HCT116 (cell line): ENCODE measurements around the gene CDH13. TPM values are rescaled to one million over a fixed set of nuclear protein-coding genes. Genes with fewer than 3 reads are reported as not detected.

Experiments used
- ATAC-seq: fragments of 200-7000 bp; cut with Tn5 transposase; 2 replicates; pipeline ENCODE4 v1.9.1; 2020; ENCODE audit warnings: mild to moderate bottlenecking, moderate library complexity
- BruUV-seq: library from RNA; stranded (reverse); fragments of 400-500 nt; replicated peaks from 2 replicates; lab custom pipeline; 2021; lab: Mats Ljungman, UMichigan
- CTCF ChIA-PET: fragments of 300-600 bp; sonication (Branson Sonifier 250); formaldehyde crosslinking; loops from one replicate; lab custom pipeline; 2021; ENCODE audit warnings: antibody characterized with exemption; lab: Charles Lee
- POLR2A ChIA-PET: fragments of 300-600, 350-600 bp; sonication (Branson Sonifier 250); formaldehyde crosslinking; loops from one replicate; lab custom pipeline; 2021; ENCODE audit warnings: antibody characterized with exemption; lab: Charles Lee
- RAD21 ChIA-PET, 2 experiments: fragments of 300-600 bp; sonication (Branson Sonifier 250); formaldehyde crosslinking; loops; one replicate each; lab custom pipeline; 2023; ENCODE audit warnings: low total read pairs in 2 of 2; ENCODE audit not compliant: uncharacterized antibody in 2 of 2, unreplicated experiment in 2 of 2, low non-redundant PET in 1 of 2; lab: Charles Lee
- DNase-seq: peaks from one replicate; pipeline ENCODE4 v3.0.0-alpha.2; 2010; ENCODE audit warnings: low read depth, low spot score
- H2AFZ ChIP-seq: fragments of 200-600 bp; shearing (Covaris generic), sonication (generic); 2 replicates; pipeline ENCODE4 v1.6.1; 2017; ENCODE audit warnings: low read depth, mixed run types, mixed read lengths, antibody characterized with exemption, low read length; ENCODE audit not compliant: poor library complexity, severe bottlenecking
- H3K27ac ChIP-seq: 2 replicates; pipeline ENCODE4 v1.5.1; 2012; ENCODE audit warnings: low read depth, low read length
- H3K27me3 ChIP-seq: fragments of 200-600 bp; sonication (generic); 2 replicates; pipeline ENCODE4 v1.6.1; 2016; ENCODE audit warnings: mixed run types, low read length, mixed read lengths; ENCODE audit not compliant: insufficient read depth
- H3K36me3 ChIP-seq, 2 experiments: fragments of 200-500 bp in 1 of 2; fragments of 200-600 bp in 1 of 2; sonication (Bioruptor generic) in 1 of 2; sonication (generic) in 1 of 2; 2 replicates each; pipeline versions ENCODE4 v1.5.1 to v1.6.1; 2014 to 2016; ENCODE audit warnings: low read length in 2 of 2, inconsistent platforms in 1 of 2, mixed read lengths in 1 of 2, mixed run types in 1 of 2; ENCODE audit not compliant: insufficient read depth in 2 of 2, control insufficient read depth in 1 of 2
- H3K4me1 ChIP-seq, 2 experiments: fragments of 200-600 bp in 1 of 2; sonication (generic) in 1 of 2; 2 replicates each; pipeline versions ENCODE4 v1.5.1 to v1.6.1; 2012 to 2017; ENCODE audit warnings: low read length in 2 of 2, inconsistent platforms in 1 of 2, mild to moderate bottlenecking in 1 of 2, mixed read lengths in 1 of 2, mixed run types in 1 of 2, moderate library complexity in 1 of 2; ENCODE audit not compliant: insufficient read depth in 2 of 2, control insufficient read depth in 1 of 2
- H3K4me2 ChIP-seq: fragments of 200-600 bp; sonication (generic); 2 replicates; pipeline ENCODE4 v1.6.1; 2017; ENCODE audit warnings: mixed run types, low read length, mixed read lengths
- H3K4me3 ChIP-seq, 2 experiments: fragments of 200-600 bp in 1 of 2; sonication (generic) in 1 of 2; replicated peaks in 1 of 2; 2 replicates each; pipeline ENCODE4 v1.5.1; 2011 to 2016; ENCODE audit warnings: low read length in 2 of 2, control low read depth in 1 of 2, low read depth in 1 of 2, mild to moderate bottlenecking in 1 of 2, mixed read lengths in 1 of 2, mixed run types in 1 of 2
- H3K79me2 ChIP-seq: fragments of 200-600 bp; sonication (generic); 2 replicates; pipeline ENCODE4 v1.6.1; 2017; ENCODE audit warnings: mild to moderate bottlenecking, mixed run types, low read length, moderate library complexity, mixed read lengths; ENCODE audit not compliant: insufficient read depth
- H3K9ac ChIP-seq: fragments of 200-600 bp; sonication (generic); 2 replicates; pipeline ENCODE4 v1.6.1; 2016; ENCODE audit warnings: low read length, mixed read lengths
- H3K9me2 ChIP-seq: fragments of 200-600 bp; sonication (generic), shearing (Covaris generic); 2 replicates; pipeline ENCODE4 v1.6.1; 2017; ENCODE audit warnings: mixed run types, mild to moderate bottlenecking, moderate library complexity; ENCODE audit not compliant: insufficient read depth
- H3K9me3 ChIP-seq, 2 experiments: fragments of 200-500 bp in 1 of 2; fragments of 200-600 bp in 1 of 2; sonication (Bioruptor generic) in 1 of 2; sonication (generic) in 1 of 2; 2 replicates each; pipeline ENCODE4 v1.6.1; 2014 to 2017; ENCODE audit warnings: low read length in 2 of 2, mixed read lengths in 2 of 2, inconsistent platforms in 1 of 2, low read depth in 1 of 2, mild to moderate bottlenecking in 1 of 2, mixed run types in 1 of 2, moderate library complexity in 1 of 2; ENCODE audit not compliant: control insufficient read depth in 1 of 2, insufficient read depth in 1 of 2
- H4K20me1 ChIP-seq: fragments of 200-600 bp; sonication (generic), shearing (Covaris generic); 2 replicates; pipeline ENCODE4 v1.6.1; 2017; ENCODE audit warnings: mixed run types, mild to moderate bottlenecking, moderate library complexity; ENCODE audit not compliant: insufficient read depth
- CEBPB ChIP-seq: IDR thresholded peaks from 2 replicates; pipeline ENCODE4 v1.6.1; 2012; ENCODE audit warnings: low read depth
- EGR1 ChIP-seq: IDR thresholded peaks from 2 replicates; pipeline ENCODE4 v1.6.1; 2012; ENCODE audit warnings: low read depth
- ELF1 ChIP-seq: IDR thresholded peaks from 2 replicates; pipeline ENCODE4 v1.6.1; 2012; ENCODE audit warnings: low read depth, borderline replicate concordance
- EZH2phosphoT487 ChIP-seq: fragments of 200-600 bp; IDR thresholded peaks from 2 replicates; pipeline ENCODE4 v1.6.1; 2018; ENCODE audit warnings: antibody characterized with exemption, borderline replicate concordance
- FOSL1 ChIP-seq: IDR thresholded peaks from 2 replicates; pipeline ENCODE4 v1.6.1; 2012; ENCODE audit warnings: low read depth
- MAX ChIP-seq: IDR thresholded peaks from 2 replicates; pipeline ENCODE4 v1.6.1; 2012
- POLR2A ChIP-seq: IDR thresholded peaks from 2 replicates; pipeline ENCODE4 v1.7.0; 2011; ENCODE audit warnings: borderline replicate concordance; ENCODE audit not compliant: insufficient read depth, insufficient read length; ENCODE audit errors: extremely low read depth
- POLR2AphosphoS5 ChIP-seq: IDR thresholded peaks from 2 replicates; pipeline ENCODE4 v1.6.1; 2011; ENCODE audit warnings: mild to moderate bottlenecking, low read depth, low read length, moderate library complexity
- RAD21 ChIP-seq: IDR thresholded peaks from 2 replicates; pipeline ENCODE4 v1.6.1; 2012; ENCODE audit warnings: low read depth, mild to moderate bottlenecking
- REST ChIP-seq: IDR thresholded peaks from 2 replicates; pipeline ENCODE4 v1.6.1; 2012; ENCODE audit warnings: low read depth
- SIN3A ChIP-seq: IDR thresholded peaks from 2 replicates; pipeline ENCODE4 v1.6.1; 2012; ENCODE audit warnings: low read depth
- SRF ChIP-seq: IDR thresholded peaks from 2 replicates; pipeline ENCODE4 v1.6.1; 2012; ENCODE audit warnings: low read depth
- TCF7L2 ChIP-seq: IDR thresholded peaks from 2 replicates; pipeline ENCODE4 v1.7.0; 2011; ENCODE audit warnings: borderline replicate concordance, inconsistent platforms; ENCODE audit not compliant: insufficient read depth, insufficient read length; ENCODE audit errors: extremely low read depth
- YY1 ChIP-seq: IDR thresholded peaks from 2 replicates; pipeline ENCODE4 v1.6.1; 2011; ENCODE audit warnings: low read length, low read depth, moderate library complexity, mild to moderate bottlenecking; ENCODE audit not compliant: insufficient replicate concordance; ENCODE audit errors: extremely low read depth
- ZBTB33 ChIP-seq: IDR thresholded peaks from 2 replicates; pipeline ENCODE4 v1.6.1; 2011; ENCODE audit warnings: mild to moderate bottlenecking, low read length, moderate library complexity; ENCODE audit not compliant: insufficient replicate concordance; ENCODE audit errors: extremely low read depth
- ZFX ChIP-seq: fragments of 450-650 bp; IDR thresholded peaks from 2 replicates; pipeline ENCODE4 v1.6.1; 2017
- ZNF274 ChIP-seq: fragments of 200-500 bp; sonication (Bioruptor generic); IDR thresholded peaks from 2 replicates; pipeline ENCODE4 v1.6.1; 2014; ENCODE audit warnings: mild to moderate bottlenecking, low read depth, low read length, inconsistent platforms
- intact Hi-C: fragments of 100-400 bp; cut with micrococcal nuclease; formaldehyde crosslinking; loops from 2 replicates; pipeline ENCODE4 v1.10.0; 2022
- total RNA-seq: library from RNA; stranded (reverse); gene quantifications from one replicate; pipeline ENCODE4 v1.2.1, GENCODE V29; 2021; ENCODE audit not compliant: unreplicated experiment
- TF ChIP-seq, protein P1 (sequence below): IDR thresholded peaks from 2 replicates; pipeline ENCODE4 v1.6.1; 2012

CDH13 gene
- total RNA-seq, 1 experiment from 2014 or later, result not detected

DNA sequence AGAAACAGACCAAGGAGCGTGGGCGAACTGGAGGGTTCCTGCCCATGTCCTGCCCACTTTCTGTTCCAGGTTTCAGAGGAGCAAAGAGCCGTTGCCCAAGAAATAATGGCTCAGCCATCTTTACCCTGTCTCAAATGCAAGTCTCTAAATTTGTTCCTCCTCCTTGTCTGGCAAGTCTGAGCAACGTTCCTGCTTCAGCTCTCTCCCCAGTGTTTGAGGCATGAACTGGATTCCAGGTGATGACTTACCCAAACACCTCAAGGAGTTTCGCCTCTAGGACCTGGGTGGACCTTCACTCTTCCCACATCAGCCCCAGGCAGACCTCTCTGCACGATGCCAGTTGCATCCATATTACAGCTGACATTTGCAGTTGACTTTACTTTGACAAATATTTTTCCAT is 659.2 kb downstream of the CDH13 start:
- Histone ChIP-seq H3K9me3 (peaks cover 8 to 12% of the 10 kb centered on the region in 2 experiments; a peak in 1 of 4 replicates), H4K20me1 (no peaks in the 10 kb centered on the region), H2AFZ (no peak overlapping the region), H3K9ac (no peak overlapping the region), H3K4me3 (no peak overlapping the region), H3K4me2 (no peak overlapping the region), H3K36me3 (no peaks in the 10 kb centered on the region), H3K4me1 (no peaks in the 10 kb centered on the region; a peak in 1 of 4 replicates), H3K27ac (no peak overlapping the region), H3K27me3 (no peaks in the 10 kb centered on the region), H3K79me2 (no peaks in the 10 kb centered on the region), H3K9me2 (no peaks in the 10 kb centered on the region)
- RAD21 ChIA-PET, result no interaction called here
- no TSS peak for BruUV-seq
- no peak for TF ChIP-seq EGR1
- TF ChIP-seq SRF, result no peak
- no peak for TF ChIP-seq ZBTB33
- TF ChIP-seq FOSL1, result no peak
- TF ChIP-seq TCF7L2, result no peak
- no peak for TF ChIP-seq ZNF274
- no peak for TF ChIP-seq MAX
- no peak for TF ChIP-seq EZH2phosphoT487
- TF ChIP-seq POLR2A, result no peak
- no peak for TF ChIP-seq ELF1
- TF ChIP-seq, protein P1, sequence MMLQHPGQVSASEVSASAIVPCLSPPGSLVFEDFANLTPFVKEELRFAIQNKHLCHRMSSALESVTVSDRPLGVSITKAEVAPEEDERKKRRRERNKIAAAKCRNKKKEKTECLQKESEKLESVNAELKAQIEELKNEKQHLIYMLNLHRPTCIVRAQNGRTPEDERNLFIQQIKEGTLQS, result no peak
- no peak for TF ChIP-seq POLR2AphosphoS5
- TF ChIP-seq RAD21, result no peak
- no peak for TF ChIP-seq ZFX
- TF ChIP-seq SIN3A, result no peak
- no peak for TF ChIP-seq REST
- TF ChIP-seq CEBPB, result no peak
- no peak for TF ChIP-seq YY1
- ATAC-seq (no peak), DNase-seq (no peak)
- CTCF ChIA-PET, result no interaction called here
- intact Hi-C loops, result no loop called here
- POLR2A ChIA-PET, result no interaction called here
